Activated CD8-positive, alpha-beta memory T cell treated with anti-CD3 and anti-CD28 coated beads, Interleukin-2, amount 50 U/mL, for 1 hour (primary cell): Measurements from ENCODE around the gene RMRP.

Source experiments
- DNase-seq: peaks from one replicate; pipeline ENCODE4 v3.0.0-alpha.2; 2020; ENCODE audit errors: extremely low read depth

The RMRP gene

DNA sequence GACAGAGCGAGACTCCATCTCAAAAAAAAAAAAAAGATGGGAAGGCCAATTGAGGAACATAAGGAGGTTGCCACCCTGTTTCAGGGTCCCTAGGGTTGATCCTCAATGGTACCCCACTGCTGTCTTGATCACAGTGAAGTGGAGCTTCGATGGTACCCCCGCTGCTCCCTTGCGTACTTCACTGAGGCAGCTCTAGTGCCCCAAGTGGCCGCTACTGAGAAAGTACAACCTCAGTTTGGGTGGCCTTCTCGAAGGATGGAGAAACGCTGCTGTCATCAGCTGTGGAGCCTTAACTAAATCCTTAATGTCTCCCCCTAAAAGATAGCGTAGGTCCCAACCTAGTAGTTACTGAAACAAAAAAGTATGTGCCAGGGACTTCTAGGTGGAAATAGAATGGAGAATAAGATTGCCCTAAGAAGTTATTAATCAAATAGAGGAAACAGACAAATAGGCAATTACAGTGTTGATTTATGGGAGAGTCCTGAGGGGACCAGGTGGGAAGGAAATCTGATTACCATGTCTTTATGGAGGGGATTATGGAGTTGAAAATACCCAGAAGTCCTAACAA lies 46.5 kb downstream of the RMRP start:
- DNase-seq, result no peak

DNA sequence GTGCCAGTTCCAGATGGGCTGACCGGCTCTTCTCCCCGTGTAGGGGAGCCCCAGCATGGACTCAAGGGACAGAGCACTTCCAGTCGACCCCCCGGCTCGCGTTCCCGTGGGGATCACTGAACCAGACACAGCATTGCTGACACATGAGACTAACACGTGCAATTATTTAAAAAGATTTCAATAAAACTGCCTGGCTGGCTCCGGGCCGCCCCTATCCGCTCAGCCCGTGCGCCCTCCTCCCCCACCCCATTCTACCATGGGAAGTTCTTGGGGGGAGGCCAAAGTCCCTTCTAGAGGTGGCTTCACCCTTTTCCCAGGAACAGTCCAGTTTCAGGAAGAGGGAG lies 48.0 kb downstream of the RMRP start:
- no peak for DNase-seq

GRCh38 chr9:35609001-35609819 lies 48.6 kb downstream of the RMRP start:
- DNase-seq, result no peak

- no peak for DNase-seq
Measured at GRCh38 chr9:35608221-35608620, 49.6 kb downstream of the RMRP start.
